GM12878 (cell line): ENCODE results near the gene MMP24. TPM values are rescaled to one million over a fixed set of nuclear protein-coding genes. Genes with fewer than 3 reads are reported as not detected.

Source experiments
- ATAC-seq: fragments of 200-7000 bp; cut with Tn5 transposase; 3 replicates; pipeline ENCODE4 v1.9.1; 2020; ENCODE audit warnings: mild to moderate bottlenecking, moderate library complexity
- BruUV-seq: library from RNA; stranded (reverse); fragments of 400-500 nt; replicated peaks from 2 replicates; lab custom pipeline; 2021; lab: Mats Ljungman, UMichigan
- CTCF ChIA-PET: fragments of 300-600 bp; sonication (Branson Sonifier 250); formaldehyde crosslinking; extraction: SDS; loops from one replicate; lab custom pipeline; 2021; ENCODE audit warnings: inconsistent platforms; lab: Yijun Ruan, JAX
- POLR2A ChIA-PET: fragments of 350-600 bp; formaldehyde crosslinking; extraction: SDS; loops from one replicate; lab custom pipeline; 2021; ENCODE audit warnings: inconsistent platforms; lab: Charles Lee
- RAD21 ChIA-PET: fragments of 300-600 bp; sonication (Branson Sonifier 250); formaldehyde crosslinking; loops from one replicate; lab custom pipeline; 2023; ENCODE audit warnings: antibody characterized with exemption; ENCODE audit not compliant: unreplicated experiment; lab: Charles Lee
- SMC1A ChIA-PET: fragments of 300-600 bp; sonication (Branson Sonifier 250); formaldehyde crosslinking; loops from one replicate; lab custom pipeline; 2023; ENCODE audit not compliant: unreplicated experiment, uncharacterized antibody; lab: Charles Lee
- DNase-seq: peaks from one replicate; pipeline ENCODE4 v3.0.0-alpha.2; 2011; ENCODE audit warnings: low read depth, low spot score
- FAIRE-seq: peaks from 3 replicates; lab custom pipeline; 2011; peaks lifted over from hg19 to GRCh38; lab: Jason Lieb, UNC
- H2AFZ ChIP-seq: 2 replicates; pipeline ENCODE4 v1.6.0; 2011; ENCODE audit warnings: low read depth, low read length, control low read depth; ENCODE audit not compliant: control insufficient read depth
- H3K27ac ChIP-seq: 2 replicates; pipeline ENCODE4 v1.5.1; 2011; ENCODE audit warnings: control low read depth; ENCODE audit not compliant: control insufficient read depth, insufficient read depth
- H3K27me3 ChIP-seq, 2 experiments: replicated peaks in 1 of 2; 2 replicates each; pipeline versions ENCODE4 v1.6.0 to v1.6.1; 2011; ENCODE audit warnings: low read length in 1 of 2; ENCODE audit not compliant: control insufficient read depth in 2 of 2, insufficient read depth in 2 of 2
- H3K36me3 ChIP-seq, 2 experiments: 2 replicates each; pipeline ENCODE4 v1.5.1; 2011; ENCODE audit warnings: low read length in 1 of 2; ENCODE audit not compliant: control insufficient read depth in 2 of 2, insufficient read depth in 2 of 2
- H3K4me1 ChIP-seq: 2 replicates; pipeline ENCODE4 v1.6.1; 2011; ENCODE audit warnings: mild to moderate bottlenecking, low read length, moderate library complexity, mixed read lengths; ENCODE audit not compliant: control insufficient read depth, insufficient read depth
- H3K4me2 ChIP-seq: 2 replicates; pipeline ENCODE4 v1.6.0; 2011; ENCODE audit warnings: control low read depth; ENCODE audit not compliant: control insufficient read depth, insufficient read depth
- H3K4me3 ChIP-seq: fragments of 200-600 bp; sonication (generic); 2 replicates; pipeline ENCODE4 v1.5.1; 2016
- H3K79me2 ChIP-seq: 2 replicates; pipeline ENCODE4 v1.6.0; 2011; ENCODE audit warnings: low read length; ENCODE audit not compliant: control insufficient read depth, insufficient read depth
- H3K9ac ChIP-seq: 2 replicates; pipeline ENCODE4 v1.8.0; 2011; ENCODE audit warnings: low read length, control low read depth, mixed read lengths; ENCODE audit not compliant: control insufficient read depth, insufficient read depth
- H3K9me3 ChIP-seq: replicated peaks from 3 replicates; pipeline ENCODE4 v1.5.1; 2011; ENCODE audit warnings: mild to moderate bottlenecking, low read length; ENCODE audit not compliant: control insufficient read depth, insufficient read depth
- H4K20me1 ChIP-seq: 2 replicates; pipeline ENCODE4 v1.6.0; 2011; ENCODE audit not compliant: control insufficient read depth, insufficient read depth
- BCL11A ChIP-seq: IDR thresholded peaks from 2 replicates; pipeline ENCODE4 v1.6.1; 2011; ENCODE audit warnings: low read depth, low read length
- BRCA1 ChIP-seq: IDR thresholded peaks from 2 replicates; pipeline ENCODE4 v1.6.1; 2011; ENCODE audit warnings: low read depth, low read length, improper control_type of control experiment
- E2F4 ChIP-seq: IDR thresholded peaks from 2 replicates; pipeline ENCODE4 v1.6.1; 2012; ENCODE audit warnings: low read depth, low read length, improper control_type of control experiment
- EED ChIP-seq: sonication (generic); IDR thresholded peaks from 2 replicates; pipeline ENCODE4 v1.6.1; 2016; ENCODE audit warnings: antibody characterized with exemption, low read depth
- FOXM1 ChIP-seq: IDR thresholded peaks from 2 replicates; pipeline ENCODE4 v1.6.1; 2012; ENCODE audit warnings: low read depth, mild to moderate bottlenecking, inconsistent platforms, low read length, moderate library complexity
- IKZF2 ChIP-seq, 2 experiments: fragments of 450-650 bp; IDR thresholded peaks; 2 replicates each; pipeline ENCODE4 v1.6.1; 2017; ENCODE audit warnings: mild to moderate bottlenecking in 2 of 2, moderate library complexity in 2 of 2
- IRF5 ChIP-seq: fragments of 450-650 bp; IDR thresholded peaks from 2 replicates; pipeline ENCODE4 v1.6.1; 2017; ENCODE audit warnings: borderline replicate concordance
- MEF2A ChIP-seq: IDR thresholded peaks from 2 replicates; pipeline ENCODE4 v1.6.1; 2011; ENCODE audit warnings: low read depth, mild to moderate bottlenecking, low read length, moderate library complexity; ENCODE audit not compliant: insufficient read depth
- NFIC ChIP-seq: IDR thresholded peaks from 2 replicates; pipeline ENCODE4 v1.6.1; 2012; ENCODE audit warnings: low read depth, mild to moderate bottlenecking, inconsistent platforms, low read length, moderate library complexity
- NR2F1 ChIP-seq: fragments of 450-650 bp; conservative IDR thresholded peaks from 2 replicates; pipeline ENCODE4 v1.6.1; 2017; ENCODE audit warnings: mild to moderate bottlenecking
- SPI1 ChIP-seq: IDR thresholded peaks from 2 replicates; pipeline ENCODE4 v1.6.1; 2011; ENCODE audit warnings: low read depth, mild to moderate bottlenecking, low read length, moderate library complexity, borderline replicate concordance; ENCODE audit not compliant: insufficient read depth
- USF2 ChIP-seq: IDR thresholded peaks from 2 replicates; pipeline ENCODE4 v1.6.1; 2011; ENCODE audit warnings: low read depth, low read length, improper control_type of control experiment, borderline replicate concordance
- WRNIP1 ChIP-seq: IDR thresholded peaks from 2 replicates; pipeline ENCODE4 v1.6.1; 2011; ENCODE audit warnings: low read depth, low read length, improper control_type of control experiment, borderline replicate concordance
- WGBS: methylation state at CpG from one replicate; pipeline ENCODE4 v1.1.6; 2016; ENCODE audit warnings: low lambda C conversion rate; ENCODE audit not compliant: insufficient replicate concordance, insufficient coverage; ENCODE audit errors: missing lambda C conversion rate; 5-methylcytosine and 5-hydroxymethylcytosine counted together
- in situ Hi-C: fragments of 300-500 bp; cut with MboI; formaldehyde crosslinking; loops from 9 replicates; pipeline ENCODE4 v1.14.3; 2018; ENCODE audit warnings: mixed read lengths
- intact Hi-C: fragments of 100-400 bp; cut with micrococcal nuclease; formaldehyde crosslinking; loops from one replicate; pipeline ENCODE4 v1.14.2; 2022; ENCODE audit not compliant: unreplicated experiment
- polyA plus RNA-seq, 11 experiments: library from polyadenylated mRNA; depleted of rRNA in 4 of 11; unstranded in 6 of 11; stranded (reverse) in 5 of 11; fragments of >200 nt; fragmentation: Nextera tagmentation in 4 of 11; fragmentation: Illumina TruSeq in 1 of 11; extraction: Ambion mirVana in 4 of 11; extraction: Trizol in 1 of 11; gene quantifications; 1 replicate in 1 of 11; 2 replicates in 10 of 11; pipeline versions ENCODE4 v1.2.1 to v1.2.3, GENCODE V29; 2011 to 2016; ENCODE audit warnings: inconsistent platforms in 2 of 11, missing spikeins in 2 of 11, low read depth in 1 of 11
- total RNA-seq, 4 experiments: library from RNA; depleted of rRNA in 3 of 4; stranded (reverse); fragments of >200 nt in 3 of 4; fragmentation: Illumina TruSeq in 1 of 4; extraction: Trizol in 1 of 4; gene quantifications; 2 replicates each; pipeline versions ENCODE4 v1.2.1 to v1.2.3, GENCODE V29; 2013 to 2021

Gene MMP24
- total and polyA plus RNA-seq, 10 of the 15 experiments (the other 5 are each of a cell fraction or from before 2014, with no cell fraction given): 0.01 to 0.11 (median 0.04) TPM; not detected in 5

GRCh38 chr20:35286899-35287508, 60.5 kb downstream of the MMP24 start:
- ChIA-PET POLR2A (interaction anchor here (0.7 kb wide), 1 partner anchor 15 kb away, joined by 4 read pairs; no protein-coding TSS in a partner anchor), CTCF (interaction anchor here (1.3 kb wide), 1 partner anchor 10 kb away, joined by 4 read pairs; no protein-coding TSS in a partner anchor), RAD21 (no interaction called here), SMC1A (no interaction called here)
- no peaks in the 10 kb centered on the region; a peak in 1 of 4 replicates for H3K36me3 ChIP-seq
- H3K27me3 ChIP-seq: no peaks in the 10 kb centered on the region
- no peak overlapping the region for H3K9ac ChIP-seq
- peaks cover 3% of the 10 kb centered on the region; the same call in 1 of the 2 replicates for H3K4me1 ChIP-seq
- BruUV-seq: no TSS peak
- H2AFZ ChIP-seq: no peak overlapping the region
- H3K79me2 ChIP-seq: peaks cover 21% of the 10 kb centered on the region
- H3K9me3 ChIP-seq: no peaks in the 10 kb centered on the region
- in situ Hi-C loops: no loop called here
- H3K4me3 ChIP-seq: no peak overlapping the region
- intact Hi-C loops: no loop called here
- ATAC-seq (no peak), FAIRE-seq (no peak), DNase-seq (no peak)
- WGBS: 64% methylated on average over 16 of the region's 17 CpGs
- TF ChIP-seq FOXM1 (no peak), USF2 (no peak), NR2F1 (no peak), MEF2A (no peak), IKZF2 (IDR thresholded peaks at IDR 0.05) (no peak), IRF5 (no peak), WRNIP1 (no peak), EED (no peak), E2F4 (no peak), NFIC (no peak), BCL11A (no peak), SPI1 (no peak), BRCA1 (no peak)
- H4K20me1 ChIP-seq: no peaks in the 10 kb centered on the region
- no peak overlapping the region for H3K27ac ChIP-seq
- no peak overlapping the region for H3K4me2 ChIP-seq
